ENCODE measurements around the gene C17orf113.

C17orf113 gene

GRCh38 chr17:42050393-42051012 is at the start of gene C17orf113:
Gene C17orf113, minus strand, starts transcription at chr17:42050601. Its CDS starts 7,225 bp downstream, at chr17:42043376.
- DNase-seq: no peak

DNA sequence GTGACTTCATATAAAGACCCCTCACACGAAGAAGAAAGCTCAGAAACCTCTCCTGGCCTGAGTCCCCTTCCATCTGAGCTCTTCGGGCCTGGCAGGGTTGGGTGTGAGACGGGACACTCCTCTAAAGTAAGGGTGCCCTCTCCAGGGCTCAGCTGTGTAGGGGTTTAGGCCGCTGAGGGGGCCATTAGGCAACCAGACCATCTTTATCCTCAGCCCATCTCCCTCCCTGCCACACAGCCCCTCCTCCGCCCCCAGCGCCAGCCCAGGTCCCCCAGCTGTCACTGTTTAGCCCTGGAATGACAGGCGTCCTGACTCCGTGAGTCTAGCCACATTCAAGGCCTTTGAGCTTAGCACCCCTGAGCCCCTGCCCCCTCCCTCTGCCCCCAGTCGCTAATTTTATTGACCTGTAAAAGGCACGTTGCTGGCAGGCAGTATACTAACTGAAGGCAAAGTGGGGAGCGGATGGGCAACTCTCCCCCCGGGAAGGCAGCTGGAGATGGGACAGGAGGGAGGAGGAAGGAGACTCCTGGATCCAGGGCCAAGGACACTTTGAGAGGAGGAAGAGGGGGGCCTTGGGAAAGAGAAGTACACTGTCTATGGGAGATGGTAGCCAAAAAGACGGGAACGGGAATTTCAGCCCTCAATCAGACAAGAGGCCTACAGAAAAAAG is 48.5 kb upstream of the C17orf113 start:
- no peak for DNase-seq

GRCh38 chr17:42097691-42098631 is 47.6 kb upstream of the C17orf113 start, which contains the start of gene ZNF385C:
Gene ZNF385C, minus strand, starts transcription at chr17:42098473. Its CDS starts 35,417 bp downstream, at chr17:42063056.
- DNase-seq: no peak

DNA sequence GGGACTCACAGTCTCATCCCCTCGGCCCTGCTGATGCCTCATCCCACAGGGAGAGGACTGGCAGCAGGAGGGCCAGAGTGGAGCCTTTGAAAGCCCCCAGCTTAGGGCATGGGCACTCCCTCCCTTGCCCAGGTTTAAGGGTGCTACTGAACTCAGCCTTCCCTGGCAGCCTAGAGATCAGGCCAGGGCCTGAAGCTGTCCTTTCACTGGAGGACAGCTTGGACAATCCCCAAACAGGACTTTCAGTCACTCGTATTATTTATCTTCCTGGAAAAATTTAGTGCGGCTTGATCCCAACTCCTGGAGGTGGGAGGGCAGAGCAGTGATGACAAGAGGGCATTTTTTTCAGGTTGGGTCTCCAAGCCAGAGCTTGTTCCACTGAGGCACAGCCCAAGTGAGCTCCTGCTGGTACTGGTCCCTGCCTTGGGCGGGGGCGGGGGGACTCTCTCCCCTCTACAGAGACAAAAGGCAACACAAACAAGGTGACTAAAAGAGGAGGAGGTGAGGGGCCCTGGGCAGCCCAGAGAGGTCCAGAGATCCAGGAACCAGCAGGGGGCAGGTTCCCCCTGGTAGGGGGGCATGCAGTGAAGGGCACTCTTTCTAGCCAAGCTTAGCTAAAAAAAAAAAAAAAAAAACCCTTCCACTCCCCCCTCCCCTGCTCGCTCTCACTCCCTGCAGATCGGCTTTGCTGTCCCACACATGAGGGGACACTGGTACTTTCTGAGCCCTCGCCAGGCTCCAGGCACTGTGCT is 46.1 kb upstream of the C17orf113 start:
- no peak for DNase-seq

GRCh38 chr17:42094375-42095069 is 44.1 kb upstream of the C17orf113 start:
- no peak for DNase-seq

DNA sequence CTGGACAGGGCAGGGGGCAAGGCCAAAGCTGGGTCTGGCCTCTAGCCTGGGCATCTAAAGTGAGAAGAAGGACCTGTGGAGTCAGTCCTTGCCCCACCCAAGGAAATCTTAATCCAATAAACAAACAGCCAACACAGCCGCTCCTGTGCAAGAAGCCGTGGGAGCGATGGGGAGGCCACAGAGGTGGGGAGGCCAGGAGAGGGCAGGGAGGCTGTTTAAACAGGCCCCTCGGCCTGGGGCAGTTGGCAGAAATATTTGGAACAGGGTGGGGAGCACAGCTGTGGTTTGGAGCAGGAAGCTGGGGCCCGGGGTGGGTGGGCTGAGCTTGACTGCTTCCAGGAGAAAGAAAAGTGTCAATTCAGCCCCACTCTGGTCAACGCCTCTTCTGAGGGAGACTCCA is 42.5 kb upstream of the C17orf113 start:
- no peak for DNase-seq

- no peak for DNase-seq
These were observed 40.8 kb upstream of the C17orf113 start for GRCh38 chr17:42090964-42091790.

DNA sequence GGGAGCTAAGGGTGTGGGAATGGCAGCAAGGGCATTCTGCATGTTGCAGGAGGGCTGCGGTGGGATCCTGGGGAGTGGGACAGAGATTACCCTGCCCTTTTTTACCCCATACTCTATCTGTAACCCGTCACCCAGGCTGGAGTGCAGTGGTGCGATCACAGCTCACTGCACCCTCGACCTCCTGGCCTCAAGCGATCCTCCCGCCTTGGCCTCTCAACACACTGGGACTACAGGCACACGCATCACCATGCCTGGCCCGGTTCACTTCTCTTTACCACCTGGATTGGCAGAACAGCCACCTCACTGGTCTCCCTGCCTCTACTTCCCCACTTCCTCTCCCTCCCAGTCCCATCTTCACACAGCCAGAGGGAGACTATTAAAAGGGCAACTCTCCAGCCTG is 38.3 kb upstream of the C17orf113 start:
- DNase-seq: no peak

DNA sequence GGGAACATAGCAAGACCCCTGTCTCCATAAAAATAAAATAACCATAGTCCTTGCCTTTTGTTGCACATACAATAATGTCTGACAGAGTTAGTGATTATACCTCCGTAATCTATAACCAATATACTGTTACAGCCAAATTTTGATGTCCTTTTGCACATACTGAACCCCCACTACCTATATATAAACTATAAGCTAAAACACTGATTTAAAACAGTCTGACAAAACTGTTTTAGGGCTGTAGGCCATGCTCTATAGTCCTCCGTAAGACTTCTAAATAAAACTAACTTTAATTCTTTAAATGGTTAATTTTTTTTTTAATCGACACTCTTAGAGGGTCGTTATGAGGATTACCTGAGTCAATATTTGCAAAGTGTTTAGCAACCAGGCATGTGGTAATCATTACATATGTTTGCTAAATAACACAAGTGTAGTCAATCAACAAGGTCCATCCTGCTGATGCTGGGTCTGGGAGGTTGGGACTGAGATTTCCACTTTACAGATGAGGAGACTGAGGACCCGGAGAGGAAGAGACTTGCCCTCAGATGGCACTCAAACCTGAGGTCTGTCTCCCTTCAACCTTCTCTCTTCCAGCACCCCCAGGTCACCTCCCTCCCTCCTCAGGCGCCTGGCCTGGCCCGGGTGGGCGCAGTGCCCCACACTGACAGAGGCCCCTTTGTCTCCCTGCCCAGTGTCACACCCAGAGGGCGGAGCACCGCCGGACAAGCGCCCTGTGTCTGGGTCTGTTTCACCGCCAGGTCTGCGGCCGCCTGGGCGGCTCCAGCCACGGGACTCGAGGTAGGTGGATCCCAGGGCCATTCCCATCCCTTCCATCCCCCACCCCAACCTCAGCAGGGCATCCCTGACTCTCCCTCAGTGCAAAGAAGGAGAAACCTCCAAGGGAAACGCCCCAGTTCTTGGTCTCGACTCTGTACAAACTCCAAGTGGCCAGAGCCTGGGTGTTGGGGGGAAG is 37.6 kb upstream of the C17orf113 start:
- DNase-seq: no peak

GRCh38 chr17:42087042-42087701 is 36.8 kb upstream of the C17orf113 start:
- no peak for DNase-seq

- no peak for DNase-seq
These were observed 31.2 kb upstream of the C17orf113 start for GRCh38 chr17:42081516-42082129.

DNA sequence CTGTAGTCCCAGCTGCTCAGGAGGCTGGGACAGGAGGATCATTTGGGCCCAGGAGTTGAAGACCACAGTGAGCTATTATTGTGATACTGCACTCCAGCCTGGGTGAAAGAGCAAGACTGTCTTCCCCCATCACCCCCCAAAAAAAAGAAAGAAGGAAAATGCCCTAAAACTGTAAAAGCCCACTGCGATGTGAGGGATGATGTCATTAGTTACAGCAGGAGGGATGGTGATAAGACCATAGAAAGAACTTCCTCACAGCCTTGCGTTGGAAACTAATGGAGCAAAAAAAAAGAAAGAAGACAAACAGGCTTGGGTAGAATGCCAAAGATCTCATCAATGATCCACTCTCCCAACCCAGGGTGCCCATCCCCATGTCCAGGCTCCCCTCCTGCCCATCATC is 29.1 kb upstream of the C17orf113 start:
- no peak for DNase-seq

- DNase-seq: no peak
These were observed 28.1 kb upstream of the C17orf113 start for GRCh38 chr17:42078396-42079043.

GRCh38 chr17:42077755-42078154 is 27.4 kb upstream of the C17orf113 start:
- no peak for DNase-seq

DNA sequence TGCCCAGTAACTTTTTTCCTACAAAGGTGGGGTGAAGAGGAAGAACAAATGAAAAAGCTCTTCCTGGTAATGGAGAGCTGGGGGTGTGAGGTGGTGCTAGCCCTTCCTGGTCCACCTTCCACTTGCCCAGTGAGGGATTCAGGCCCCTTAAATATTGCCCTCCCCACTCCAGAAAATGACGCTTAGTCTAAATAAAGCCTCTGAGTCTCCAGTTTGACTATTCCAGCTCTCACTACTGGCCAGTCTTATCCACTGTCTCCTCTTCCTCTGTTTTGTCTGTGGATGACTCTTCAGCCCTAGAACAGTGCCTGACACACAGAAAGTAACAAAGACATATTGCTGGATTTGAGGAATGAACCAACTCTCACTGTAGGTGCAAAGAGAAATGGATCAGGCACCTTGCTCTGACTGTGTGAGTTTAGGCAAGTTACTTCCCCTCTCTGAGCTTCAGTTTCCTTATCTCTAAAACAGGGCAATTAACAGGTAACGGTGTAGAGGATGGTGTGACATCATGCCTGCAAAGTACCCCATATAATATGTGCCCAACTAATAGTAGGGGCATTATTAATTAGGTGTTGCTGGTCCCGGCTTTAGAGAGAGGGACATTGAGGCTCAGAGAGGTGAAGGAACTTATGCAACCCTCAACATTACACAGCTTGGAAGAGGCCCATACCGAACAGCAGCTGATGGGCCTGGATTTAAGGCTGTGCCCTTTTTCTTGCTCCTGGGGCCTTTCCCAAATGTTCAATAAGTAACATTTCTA is 26.6 kb upstream of the C17orf113 start:
- DNase-seq: no peak

GRCh38 chr17:42075789-42076188 is 25.4 kb upstream of the C17orf113 start:
- no peak for DNase-seq
